CD4-positive, alpha-beta T cell treated with Interferon gamma for 1 hour (primary cell): Measurements from ENCODE around the gene GATA6.
"Not testable (repeated sequence)": the region's sequence is repeated elsewhere in the genome, so short reads cannot be mapped to it uniquely, and the experiment has no call there.

ENCODE experiments used
- DNase-seq: peaks from one replicate; pipeline ENCODE4 v3.0.0-alpha.2; 2020

The GATA6 gene

GRCh38 chr18:22183698-22184170, 14.3 kb downstream of the GATA6 start:
- no peak for DNase-seq

DNA sequence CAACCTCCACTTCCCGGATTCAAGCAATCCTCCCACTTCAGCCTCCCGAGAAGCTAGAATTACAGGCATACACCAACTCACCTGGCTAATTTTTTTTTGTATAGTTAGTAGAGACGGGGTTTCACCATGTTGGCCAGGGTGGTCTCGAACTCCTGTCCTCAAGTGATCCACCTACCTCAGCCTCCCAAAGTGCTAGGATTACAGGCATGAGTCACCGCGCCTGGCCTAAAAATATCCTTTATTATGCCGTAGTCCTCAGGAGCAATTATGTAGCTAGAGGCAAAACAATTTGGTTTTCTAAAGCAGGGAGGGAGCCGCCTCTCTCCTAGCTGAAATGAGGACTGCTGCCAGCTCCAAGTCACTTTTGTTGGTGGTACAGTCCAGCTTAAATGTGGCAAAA, 15.2 kb downstream of the GATA6 start:
- DNase-seq, result not testable (repeated sequence)

DNA sequence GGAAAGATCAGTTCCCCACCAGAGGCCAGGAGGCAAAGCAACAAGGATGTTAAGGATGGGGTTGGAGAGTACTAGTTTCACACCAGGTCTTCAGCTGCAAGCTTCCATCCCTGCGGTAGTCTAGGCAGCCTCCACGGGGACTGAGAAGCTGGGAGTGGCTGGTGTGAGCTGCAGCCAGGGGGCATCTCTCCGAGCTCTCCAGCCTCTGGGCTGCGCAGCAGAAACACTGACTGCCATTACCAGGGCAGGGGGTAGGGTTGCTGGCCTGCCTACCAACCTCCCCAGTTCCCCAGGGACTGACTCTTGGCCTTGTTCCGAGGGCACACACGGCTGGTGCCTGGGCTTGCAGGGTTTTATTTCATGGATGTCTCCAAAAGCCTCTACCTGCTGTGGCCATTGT, 15.9 kb downstream of the GATA6 start:
- DNase-seq, result no peak

GRCh38 chr18:22185771-22186386, 16.5 kb downstream of the GATA6 start:
- DNase-seq, result no peak

DNA sequence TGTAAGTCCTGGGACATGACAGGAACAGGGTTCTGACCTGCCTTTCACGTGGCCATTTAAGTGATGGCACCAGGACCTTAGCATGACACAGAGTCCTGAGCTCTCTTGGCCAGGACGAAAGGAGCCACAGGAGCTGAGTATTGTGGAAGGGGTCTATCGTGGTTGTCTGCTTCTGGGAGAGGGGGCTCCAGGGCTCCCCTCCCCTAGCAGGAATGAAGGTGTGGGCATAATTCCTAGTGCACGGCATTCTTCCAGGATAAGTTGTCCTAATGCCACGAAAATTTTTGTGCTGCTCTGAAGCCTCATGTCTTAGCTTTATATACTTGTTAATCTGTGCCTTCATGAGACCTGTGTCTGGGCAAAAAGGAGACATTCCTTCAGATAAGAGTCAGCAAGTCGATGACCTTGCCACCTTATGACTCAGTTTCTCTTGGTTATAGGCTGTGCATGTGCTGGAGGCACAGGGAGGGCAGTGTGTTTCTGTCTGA, 17.1 kb downstream of the GATA6 start:
- no peak for DNase-seq

DNA sequence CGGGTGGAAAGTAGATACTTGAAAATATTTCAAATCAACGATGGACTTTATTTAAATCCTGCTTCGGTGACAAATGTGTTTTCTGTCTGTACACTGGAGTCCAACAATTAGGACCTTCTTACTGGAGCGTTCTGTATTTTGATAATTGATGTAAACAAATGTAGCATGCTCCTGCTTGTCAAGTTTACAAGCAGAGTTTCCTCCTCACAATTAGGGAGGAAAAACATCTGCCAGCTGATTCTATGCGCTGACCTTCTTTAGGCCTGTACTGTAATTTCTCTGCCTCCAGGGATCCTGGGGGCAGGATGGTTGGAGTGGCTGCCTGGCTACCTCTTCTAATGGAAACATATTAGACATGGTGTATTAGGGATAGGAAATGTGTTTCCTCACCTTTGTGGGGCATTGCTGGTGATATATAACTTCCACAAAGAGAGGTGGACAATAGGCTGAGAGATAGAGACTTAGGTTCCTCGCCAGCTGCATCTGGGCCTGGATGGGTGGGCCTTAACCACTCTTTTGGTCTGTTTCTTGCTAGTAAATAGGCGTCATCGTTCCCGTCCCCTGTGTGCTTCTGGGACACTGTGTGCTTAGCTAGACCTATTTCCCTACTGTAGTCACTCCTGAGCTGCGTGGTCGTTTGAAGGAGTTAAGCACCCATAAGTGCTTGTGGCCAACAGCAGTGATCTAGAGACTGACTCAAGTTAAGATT, 19.3 kb downstream of the GATA6 start:
- no peak for DNase-seq

GRCh38 chr18:22189449-22190166, 20.2 kb downstream of the GATA6 start:
- no peak for DNase-seq

DNA sequence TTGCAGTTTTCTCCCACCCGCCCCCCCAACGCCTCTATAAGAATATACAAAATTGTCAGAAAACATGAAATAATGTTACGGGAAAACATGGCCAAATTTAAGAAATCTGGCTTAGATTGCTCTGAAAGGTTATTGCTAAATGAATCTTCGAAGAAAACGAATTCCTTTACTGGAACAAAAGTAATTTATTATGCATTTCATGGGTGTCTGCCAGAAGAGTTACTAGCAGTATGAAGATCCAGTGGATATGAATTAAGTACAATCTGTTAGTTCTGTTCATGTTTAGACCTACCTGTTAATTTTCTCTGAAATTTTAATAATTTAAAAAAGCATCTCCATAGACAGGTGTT, 21.9 kb downstream of the GATA6 start:
- no peak for DNase-seq

- no peak for DNase-seq
Measured at GRCh38 chr18:22191923-22192322, 22.5 kb downstream of the GATA6 start.

DNA sequence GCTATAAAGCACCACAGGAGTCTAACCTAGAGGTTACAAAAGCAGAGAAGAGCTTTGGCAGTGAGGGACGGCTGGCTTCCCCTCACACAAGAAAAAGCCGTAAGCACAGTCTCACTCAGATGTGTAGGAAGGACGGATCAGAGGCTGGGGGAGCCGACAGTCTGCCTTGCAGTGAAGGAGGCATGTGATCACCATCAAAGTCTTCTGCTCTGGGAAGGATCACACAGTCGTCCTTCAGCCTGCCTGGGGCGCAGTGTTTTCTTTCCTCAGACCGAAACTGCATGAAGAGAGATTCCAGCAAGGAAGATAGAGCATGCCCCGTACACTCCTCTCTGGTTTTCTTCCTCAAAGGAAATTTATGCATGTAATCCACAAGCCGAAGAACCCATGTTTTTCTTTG, 24.1 kb downstream of the GATA6 start:
- no peak for DNase-seq

DNA sequence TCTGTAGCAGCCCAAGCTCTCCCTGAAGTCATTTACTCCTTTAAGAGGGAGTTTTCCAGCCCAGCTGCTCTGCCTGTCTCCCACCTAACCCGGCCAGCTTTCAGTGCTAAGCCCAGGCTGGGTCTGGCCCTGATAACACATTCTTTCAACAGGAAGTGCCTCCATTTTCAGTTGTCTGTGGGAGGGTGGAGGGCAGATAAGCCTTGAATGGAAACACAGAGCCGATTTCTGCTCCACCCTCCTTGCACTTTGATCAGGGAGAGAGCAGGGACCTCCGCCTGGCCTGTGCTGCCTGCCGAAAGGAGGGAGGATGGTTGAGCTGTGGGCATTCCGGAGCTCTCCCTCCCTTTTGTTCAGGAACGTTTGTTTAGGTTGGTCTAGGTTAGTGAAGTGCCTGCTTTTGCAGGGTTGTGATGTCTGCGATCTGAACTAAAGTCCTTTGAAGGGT, 24.8 kb downstream of the GATA6 start:
- DNase-seq, result no peak

DNA sequence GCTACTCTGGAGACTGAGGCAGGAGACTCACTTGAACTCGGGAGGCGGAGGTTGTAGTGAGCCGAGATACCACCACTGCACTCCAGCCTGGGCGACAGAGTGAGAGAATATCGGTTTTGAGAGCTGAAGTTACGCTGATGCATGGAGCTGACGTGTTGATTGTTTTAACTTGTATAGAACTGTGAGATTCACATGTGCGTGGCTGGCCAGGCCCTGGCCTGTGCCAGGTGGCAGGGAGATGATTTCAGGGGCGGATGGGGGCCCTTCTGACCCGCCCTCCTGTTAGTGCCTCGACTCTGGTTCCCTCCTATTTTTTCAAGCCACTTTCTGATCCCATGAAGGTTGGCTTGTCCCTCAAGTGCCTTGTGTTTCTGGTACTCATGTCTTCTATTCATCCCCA, 25.7 kb downstream of the GATA6 start:
- DNase-seq, result no peak

DNA sequence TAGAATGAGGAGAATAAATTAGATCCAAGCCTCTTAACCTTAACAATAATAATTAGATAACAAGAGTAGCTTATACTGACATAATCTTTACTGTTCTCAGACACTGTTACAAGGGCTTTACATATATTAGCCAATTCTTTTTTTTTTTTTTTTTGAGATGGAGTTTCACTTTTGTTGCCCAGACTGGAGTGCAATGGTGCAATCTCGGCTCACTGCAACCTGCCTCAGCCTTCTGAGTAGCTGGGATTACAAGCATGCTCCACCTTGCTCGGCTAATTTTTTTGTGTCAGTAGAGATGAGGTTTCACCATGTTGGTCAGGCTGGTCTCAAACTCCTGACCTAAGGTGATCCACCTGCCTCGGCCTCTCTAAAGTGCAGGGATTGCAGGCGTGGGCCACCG, 27.6 kb downstream of the GATA6 start:
- not testable (repeated sequence) for DNase-seq

DNA sequence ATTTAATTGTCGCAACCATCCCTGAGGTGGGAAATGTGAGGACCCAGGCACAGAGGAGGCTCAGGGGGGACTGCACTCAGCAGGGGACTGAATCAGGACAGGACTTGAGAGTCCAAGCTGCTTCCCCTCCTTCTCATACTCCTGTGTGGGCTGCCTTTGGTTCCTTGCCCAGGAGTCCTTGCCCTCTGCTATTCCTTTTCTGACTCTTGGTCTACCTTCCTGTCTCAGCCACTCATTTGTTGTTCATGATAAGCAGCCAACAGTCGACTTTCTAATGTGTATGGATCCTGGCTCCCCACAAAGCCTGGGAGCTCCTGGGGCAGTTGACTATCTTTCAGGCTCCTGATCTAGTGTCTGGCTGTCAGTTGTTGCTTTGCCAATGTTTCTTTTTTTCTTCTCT, 28.3 kb downstream of the GATA6 start:
- no peak for DNase-seq

- DNase-seq, result no peak
Measured at GRCh38 chr18:22198163-22198562, 28.8 kb downstream of the GATA6 start.

- DNase-seq, result no peak
Measured at GRCh38 chr18:22199005-22199404, 29.6 kb downstream of the GATA6 start.

GRCh38 chr18:22200611-22201225, 31.3 kb downstream of the GATA6 start:
- DNase-seq, result no peak

GRCh38 chr18:22203035-22203434, 33.6 kb downstream of the GATA6 start:
- no peak for DNase-seq

DNA sequence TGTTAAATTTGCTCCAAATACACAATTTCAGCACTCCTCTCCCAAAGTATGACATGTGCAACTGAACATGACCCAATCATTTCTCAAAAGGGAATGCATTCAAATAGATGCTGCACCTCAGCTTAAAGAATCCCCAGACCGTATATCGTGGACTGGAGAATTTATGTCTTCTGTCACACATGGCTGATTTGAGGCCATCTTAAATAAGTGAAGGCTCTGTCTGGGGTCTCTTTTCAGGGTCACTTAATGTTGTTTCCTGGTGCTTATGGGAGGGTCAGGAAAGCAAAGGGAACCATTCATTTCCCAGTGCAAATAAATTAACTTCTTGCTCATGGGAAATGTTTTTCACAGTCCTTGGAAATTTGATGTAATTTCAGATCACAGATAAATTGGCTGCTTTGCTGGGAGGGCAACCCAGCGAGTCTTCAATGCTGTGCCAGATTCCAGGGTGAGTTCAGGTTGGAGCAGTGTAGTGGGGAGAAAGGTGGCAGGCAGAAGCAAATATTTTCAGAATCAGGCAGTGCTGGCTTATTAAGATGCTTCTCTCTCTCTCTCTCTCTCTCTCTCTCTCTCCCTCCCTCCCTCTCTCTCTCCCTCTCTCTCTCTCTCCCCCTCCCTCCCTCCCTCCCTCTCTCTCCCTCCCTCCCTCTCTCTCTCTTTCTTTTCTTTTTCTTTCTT, 34.3 kb downstream of the GATA6 start:
- no peak for DNase-seq

DNA sequence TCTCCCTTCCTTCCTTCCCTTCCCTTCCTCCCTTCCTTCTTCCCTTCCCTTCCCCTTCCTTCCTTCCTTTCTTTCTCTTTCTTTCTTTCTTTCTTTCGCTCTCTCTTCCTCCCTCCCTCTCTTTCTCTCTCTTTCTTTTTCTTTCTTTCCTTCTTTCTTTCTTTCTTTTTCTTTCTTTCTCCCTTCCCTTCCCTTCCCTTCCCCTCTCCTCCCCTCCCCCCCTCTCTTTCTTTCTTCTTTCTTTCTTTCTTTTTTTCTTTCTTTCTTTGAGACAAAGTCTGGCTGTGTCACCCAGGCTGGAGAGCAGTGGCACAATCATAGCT, 34.8 kb downstream of the GATA6 start:
- DNase-seq, result no peak

GRCh38 chr18:22204996-22205395, 35.6 kb downstream of the GATA6 start:
- DNase-seq, result no peak

DNA sequence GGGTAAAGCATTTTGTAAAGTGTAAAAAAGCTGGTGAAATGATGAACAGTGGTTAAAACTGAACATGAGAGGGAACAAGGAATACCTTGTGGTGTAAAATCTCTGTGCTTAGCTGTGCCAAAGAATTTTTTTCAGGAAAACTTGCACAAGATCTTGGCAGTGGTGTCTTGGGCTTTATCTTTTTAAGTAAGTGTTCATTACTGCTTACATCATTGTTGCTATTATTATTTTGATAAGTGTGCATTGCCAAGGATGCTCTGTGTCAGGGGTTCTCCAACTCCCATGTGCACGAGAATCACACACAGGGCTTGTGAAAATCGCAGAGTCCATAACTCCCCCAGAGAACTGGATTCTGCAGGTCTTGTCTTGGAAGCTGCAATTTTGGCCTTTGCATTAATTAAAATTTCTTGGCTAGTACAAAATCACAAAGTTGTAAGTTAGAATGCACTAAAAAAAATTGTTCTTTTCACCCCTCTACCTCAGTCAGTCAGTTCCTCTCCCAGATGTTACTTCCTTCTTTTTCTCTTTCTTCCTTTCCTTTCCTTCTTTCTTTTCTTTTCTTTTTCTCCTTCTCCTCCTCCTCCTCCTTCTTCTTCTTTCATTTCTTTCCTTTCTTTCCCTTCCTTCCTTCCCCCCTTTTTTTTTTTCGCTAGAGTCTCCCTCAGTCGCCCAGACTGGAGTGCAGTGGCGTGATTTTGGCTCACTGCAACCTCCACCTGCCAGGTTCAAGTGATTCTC, 37.8 kb downstream of the GATA6 start:
- DNase-seq, result no peak
